GM21825 (cell line): Measurements from ENCODE around the gene GNG3.
"Not testable (repeated sequence)": the region's sequence is repeated elsewhere in the genome, so short reads cannot be mapped to it uniquely, and the experiment has no call there.

Experiments used
- ATAC-seq: cut with Tn5 transposase; IDR thresholded peaks from one replicate; pipeline ENCODE4 v1.9.1; 2021; ENCODE audit warnings: mild to moderate bottlenecking, moderate library complexity; ENCODE audit not compliant: unreplicated experiment

Gene GNG3

DNA sequence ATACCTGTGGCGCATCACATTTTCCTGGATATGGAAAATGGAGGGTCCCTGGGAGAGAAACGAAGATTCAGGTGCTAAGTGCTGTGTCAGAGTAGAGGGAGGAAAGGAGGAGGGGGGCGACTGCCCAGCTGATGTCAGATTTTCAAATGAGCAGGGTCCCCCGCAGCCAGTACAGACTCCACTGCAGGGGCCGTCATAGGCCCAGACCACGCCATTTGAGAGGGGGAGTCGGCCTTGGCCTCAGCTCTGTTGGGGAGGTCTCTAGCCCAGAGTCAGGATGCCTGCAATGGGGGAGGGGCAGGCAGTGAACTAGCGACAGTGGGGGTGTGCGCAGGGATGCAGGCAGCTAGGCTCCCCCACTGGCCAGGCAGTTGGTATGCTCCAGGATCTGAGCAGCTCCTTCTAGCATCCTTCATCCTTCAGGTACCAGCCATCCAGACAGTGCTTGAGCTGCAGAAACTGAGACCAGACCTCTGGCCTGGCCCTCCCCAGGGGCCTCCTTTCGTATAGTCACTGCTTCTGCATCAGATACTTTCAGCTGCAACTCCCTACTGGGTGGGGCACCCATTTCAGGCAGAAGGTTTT, at the start of gene GNG3, which contains the start of gene BSCL2:
GNG3 (plus strand) TSS at position 400 of the 585 bp plus-strand sequence. CDS start 620 bp downstream, outside the sequence.
BSCL2 (minus strand) TSS at position 148 of the 585 bp plus-strand sequence. CDS start 229 bp downstream, outside the sequence.
- no peak for ATAC-seq

DNA sequence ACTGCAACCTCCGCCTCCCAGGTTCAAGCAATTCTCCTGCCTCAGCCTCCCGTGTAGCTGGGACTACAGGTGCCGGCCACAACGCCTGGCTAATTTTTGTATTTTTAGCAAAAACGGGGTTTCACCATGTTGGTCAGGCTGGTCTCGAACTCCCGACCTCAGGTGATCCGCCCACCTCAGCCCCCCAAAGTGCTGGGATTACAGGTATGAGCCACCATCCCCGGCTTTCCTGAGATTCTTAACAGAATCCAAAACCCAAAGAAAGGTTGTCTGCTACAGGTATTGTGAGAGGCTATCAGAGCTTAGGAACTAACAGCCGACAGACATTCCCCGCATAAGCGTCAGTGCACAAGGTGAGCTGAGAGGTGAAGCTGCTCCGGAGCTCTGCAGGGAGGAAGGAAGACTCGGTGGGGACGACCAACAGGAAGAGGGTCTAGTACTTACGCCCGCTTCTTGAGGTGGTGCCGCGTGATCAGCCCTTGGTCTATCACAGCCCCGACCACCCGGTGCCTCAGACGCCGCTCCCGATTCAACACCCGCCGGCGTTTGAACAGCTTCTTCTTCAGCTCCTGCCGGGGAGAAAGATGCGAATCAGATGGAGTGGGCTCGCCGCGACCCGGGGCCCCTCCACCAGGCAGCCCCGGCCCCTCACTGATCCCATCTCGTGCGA, 42.9 kb upstream of the GNG3 start:
- ATAC-seq, result peak; percentile 20

DNA sequence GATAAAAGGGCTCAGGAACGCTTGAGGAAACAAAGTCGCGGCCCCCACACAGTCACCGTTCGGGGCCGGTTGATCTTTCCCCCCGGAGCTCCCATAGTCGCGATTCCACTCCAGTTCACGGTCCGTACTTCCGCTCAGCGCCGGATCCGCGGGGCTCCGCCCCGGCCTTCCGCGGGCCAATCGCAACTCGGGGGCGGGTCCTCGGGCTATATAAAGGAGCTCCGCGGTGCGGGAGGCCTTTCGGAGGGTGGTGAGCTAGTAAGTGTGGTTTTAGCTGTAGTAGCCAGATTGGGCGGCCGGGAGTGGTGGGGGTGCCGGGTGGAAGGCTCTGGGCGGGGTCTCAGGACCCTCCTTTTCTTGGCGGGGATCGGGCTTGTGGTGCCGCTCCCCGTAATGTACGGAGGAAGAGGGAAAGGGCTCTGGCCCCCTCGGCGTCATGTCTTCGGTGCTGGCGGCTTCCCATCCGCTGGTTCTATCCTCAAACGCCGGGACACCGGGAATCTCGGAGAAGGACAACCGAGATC, 42.3 kb upstream of the GNG3 start, which contains the start of the genes C11orf98 and CSKMT:
C11orf98 (minus strand) TSS at position 136 of the 524 bp plus-strand sequence; CDS start at position 95, 41 bp downstream.
CSKMT (plus strand) TSS at position 238 of the 524 bp plus-strand sequence. CDS start 568 bp downstream, outside the sequence.
- peak; percentile 78 for ATAC-seq

GRCh38 chr11:62665599-62666258, 41.7 kb upstream of the GNG3 start:
- peak; percentile 17 for ATAC-seq

- no peak for ATAC-seq
Measured at GRCh38 chr11:62666259-62666926, 41.1 kb upstream of the GNG3 start.

DNA sequence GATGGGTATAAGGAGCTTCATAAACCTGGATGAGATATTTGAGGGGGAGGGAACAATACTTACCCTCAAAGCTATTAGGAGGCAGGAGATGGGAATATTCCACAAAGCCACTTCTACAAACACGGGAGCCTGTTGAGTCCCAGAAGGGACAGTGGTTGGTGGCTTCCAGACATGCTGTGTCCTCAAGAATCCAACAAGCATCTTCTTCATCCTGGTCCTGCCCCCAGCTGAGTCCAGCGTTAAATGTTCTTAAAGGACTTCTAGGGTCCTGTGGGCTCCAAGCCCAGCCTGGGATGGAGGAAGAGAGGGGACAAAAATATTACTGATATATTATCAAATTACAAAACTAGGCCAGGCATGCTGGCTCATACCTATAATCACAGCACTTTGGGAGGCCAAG, 40.0 kb upstream of the GNG3 start:
- no peak for ATAC-seq

DNA sequence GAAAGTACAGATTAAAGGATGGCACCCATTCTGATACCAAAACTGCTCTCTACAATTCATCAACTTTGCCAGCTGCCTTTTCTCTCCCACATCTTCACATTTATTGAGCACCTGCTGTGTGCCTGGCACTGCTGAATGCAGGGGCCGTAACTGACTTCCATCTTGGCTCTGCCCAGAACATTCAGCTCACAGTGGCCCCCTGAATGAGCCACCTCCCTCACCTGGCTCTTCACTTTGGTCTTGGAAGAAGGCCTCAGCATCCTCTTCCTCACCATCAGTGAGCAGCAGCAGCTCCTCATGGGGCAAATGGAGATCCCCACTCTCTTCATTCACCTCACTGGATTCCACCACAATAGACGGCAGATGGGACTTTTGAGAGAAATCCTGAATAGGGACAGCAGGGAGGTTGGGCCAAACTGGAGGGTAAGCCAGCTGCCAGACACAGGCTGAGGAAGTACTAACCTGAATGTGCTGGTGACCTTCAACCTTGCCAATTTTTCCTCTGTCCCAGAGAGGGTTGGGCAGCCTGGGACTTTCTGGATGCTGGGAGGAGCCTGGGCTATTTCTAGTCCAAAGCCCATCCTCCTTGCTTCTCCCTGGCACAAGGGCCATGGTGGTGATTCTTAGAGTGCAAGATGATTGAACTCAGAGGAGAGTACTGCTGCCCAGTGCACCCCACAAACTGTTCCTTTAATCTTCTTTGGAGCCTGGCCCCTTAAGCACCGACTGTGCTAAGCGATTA, 37.9 kb upstream of the GNG3 start:
- no peak for ATAC-seq

- no peak for ATAC-seq
Measured at GRCh38 chr11:62671236-62671607, 36.3 kb upstream of the GNG3 start.

DNA sequence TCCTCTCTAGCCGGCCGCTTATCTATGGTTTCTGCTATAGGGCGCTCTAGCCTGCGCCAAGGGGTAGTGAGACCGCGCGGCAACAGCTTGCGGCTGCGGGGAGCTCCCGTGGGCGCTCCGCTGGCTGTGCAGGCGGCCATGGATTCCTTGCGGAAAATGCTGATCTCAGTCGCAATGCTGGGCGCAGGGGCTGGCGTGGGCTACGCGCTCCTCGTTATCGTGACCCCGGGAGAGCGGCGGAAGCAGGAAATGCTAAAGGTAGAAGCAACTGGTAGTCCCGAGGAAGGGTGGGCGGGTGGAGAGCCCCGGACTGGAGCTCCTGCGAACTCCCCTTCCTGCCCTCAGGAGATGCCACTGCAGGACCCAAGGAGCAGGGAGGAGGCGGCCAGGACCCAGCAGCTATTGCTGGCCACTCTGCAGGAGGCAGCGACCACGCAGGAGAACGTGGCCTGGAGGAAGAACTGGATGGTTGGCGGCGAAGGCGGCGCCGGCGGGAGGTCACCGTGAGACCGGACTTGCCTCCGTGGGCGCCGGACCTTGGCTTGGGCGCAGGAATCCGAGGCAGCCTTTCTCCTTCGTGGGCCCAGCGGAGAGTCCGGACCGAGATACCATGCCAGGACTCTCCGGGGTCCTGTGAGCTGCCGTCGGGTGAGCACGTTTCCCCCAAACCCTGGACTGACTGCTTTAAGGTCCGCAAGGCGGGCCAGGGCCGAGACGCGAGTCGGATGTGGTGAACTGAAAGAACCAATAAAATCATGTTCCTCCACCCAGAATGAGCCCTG, 35.7 kb upstream of the GNG3 start, which contains the start of the genes LBHD1 and UQCC3:
LBHD1 (minus strand) TSS at position 660 of the 782 bp plus-strand sequence. CDS start 2,236 bp downstream, outside the sequence.
UQCC3 (plus strand) TSS at position 66 of the 782 bp plus-strand sequence; CDS start at position 139, 73 bp downstream.
- ATAC-seq, result peak; percentile 54

DNA sequence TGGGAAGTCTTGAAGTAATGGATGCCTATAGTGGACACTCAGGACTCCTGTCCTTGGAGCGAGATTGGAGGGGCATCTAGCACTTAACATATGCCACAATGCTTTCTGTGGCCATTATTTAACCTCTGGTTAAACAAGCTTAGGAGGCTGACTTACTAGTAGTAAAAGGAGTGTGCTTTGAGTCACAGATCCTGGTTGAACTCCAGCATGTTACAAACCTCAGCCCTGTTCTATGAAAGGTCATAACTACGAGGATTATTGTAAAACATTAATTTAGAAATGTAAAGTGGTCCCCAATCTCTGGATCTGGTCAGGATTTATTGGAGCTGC, 34.3 kb upstream of the GNG3 start:
- ATAC-seq, result no peak

- not testable (repeated sequence) for ATAC-seq
Measured at GRCh38 chr11:62675415-62675814, 32.1 kb upstream of the GNG3 start.

- no peak for ATAC-seq
Measured at GRCh38 chr11:62676698-62677097, 30.8 kb upstream of the GNG3 start.

GRCh38 chr11:62677156-62677555, 30.3 kb upstream of the GNG3 start:
- ATAC-seq, result no peak

GRCh38 chr11:62677714-62678113, 29.8 kb upstream of the GNG3 start:
- ATAC-seq, result no peak

- peak; percentile 5 for ATAC-seq
Measured at GRCh38 chr11:62678433-62678769, 29.1 kb upstream of the GNG3 start.

GRCh38 chr11:62678770-62679696, 28.4 kb upstream of the GNG3 start, which contains the start of gene UBXN1:
Gene UBXN1 (minus strand): TSS chr11:62679073. CDS start chr11:62678923, 150 bp downstream.
- peak; percentile 66 for ATAC-seq

DNA sequence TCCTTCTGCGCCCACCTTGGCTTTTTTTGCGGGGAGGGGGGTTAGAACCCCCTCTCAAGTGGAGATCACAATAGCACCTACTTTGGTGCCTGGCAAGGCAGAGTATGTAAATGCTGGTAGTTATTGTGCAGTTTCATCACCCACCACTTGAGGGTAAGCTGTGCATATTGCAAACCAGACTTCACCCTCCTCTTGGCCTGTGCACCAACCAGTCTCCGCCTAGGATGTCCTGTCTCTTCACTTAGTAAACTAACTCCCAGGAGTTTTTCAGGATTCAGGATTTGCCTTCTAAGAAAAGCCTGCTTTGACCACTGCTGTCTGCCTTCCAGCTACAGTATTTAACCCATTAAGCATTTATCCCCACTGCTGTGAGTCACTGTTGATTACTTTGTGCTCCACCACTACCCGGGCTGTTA, 26.6 kb upstream of the GNG3 start:
- peak; percentile 67 for ATAC-seq

- ATAC-seq, result no peak
Measured at GRCh38 chr11:62682518-62682917, 25.0 kb upstream of the GNG3 start.
